HL-60 (cell line): ENCODE data around the gene FAM234B.
"Not testable (repeated sequence)": the region's sequence is repeated elsewhere in the genome, so short reads cannot be mapped to it uniquely, and the experiment has no call there.

Experiments used
- DNase-seq, 2 experiments: peaks; one replicate each; pipeline ENCODE4 v3.0.0-alpha.2; 2010 to 2020; ENCODE audit warnings: low read depth in 1 of 2, low spot score in 1 of 2
- H3K27ac ChIP-seq: fragments of 250-450 bp; sonication (Bioruptor Pico); replicated peaks from 2 replicates; pipeline ENCODE4 v1.5.1; 2020; ENCODE audit warnings: mild to moderate bottlenecking, moderate library complexity
- H3K27me3 ChIP-seq: fragments of 250-450 bp; sonication (Bioruptor Pico); 2 replicates; pipeline ENCODE4 v1.5.1; 2021; ENCODE audit warnings: mild to moderate bottlenecking, moderate library complexity; ENCODE audit not compliant: insufficient read depth, poor library complexity, severe bottlenecking
- H3K4me3 ChIP-seq: replicated peaks from 2 replicates; pipeline ENCODE4 v1.5.1; 2011; ENCODE audit warnings: mild to moderate bottlenecking, control low read depth, low read length; ENCODE audit not compliant: insufficient read depth
- GABPA ChIP-seq: IDR thresholded peaks from 2 replicates; pipeline ENCODE4 v1.6.1; 2012; ENCODE audit warnings: low read depth
- POLR2AphosphoS5 ChIP-seq: IDR thresholded peaks from 2 replicates; pipeline ENCODE4 v1.6.1; 2012; ENCODE audit warnings: low read depth
- SPI1 ChIP-seq: IDR thresholded peaks from 2 replicates; pipeline ENCODE4 v1.6.1; 2012; ENCODE audit warnings: low read depth, mild to moderate bottlenecking, borderline replicate concordance
- TF ChIP-seq, protein P1 (sequence below): IDR thresholded peaks from one replicate; pipeline ENCODE4 v1.5.1; 2011; ENCODE audit warnings: low read length, control low read depth, inconsistent platforms; ENCODE audit not compliant: insufficient read depth
- TF ChIP-seq, protein P2 (sequence below): IDR thresholded peaks from 2 replicates; pipeline ENCODE4 v1.6.1; 2012; ENCODE audit warnings: low read depth; ENCODE audit not compliant: insufficient replicate concordance

The FAM234B gene

DNA sequence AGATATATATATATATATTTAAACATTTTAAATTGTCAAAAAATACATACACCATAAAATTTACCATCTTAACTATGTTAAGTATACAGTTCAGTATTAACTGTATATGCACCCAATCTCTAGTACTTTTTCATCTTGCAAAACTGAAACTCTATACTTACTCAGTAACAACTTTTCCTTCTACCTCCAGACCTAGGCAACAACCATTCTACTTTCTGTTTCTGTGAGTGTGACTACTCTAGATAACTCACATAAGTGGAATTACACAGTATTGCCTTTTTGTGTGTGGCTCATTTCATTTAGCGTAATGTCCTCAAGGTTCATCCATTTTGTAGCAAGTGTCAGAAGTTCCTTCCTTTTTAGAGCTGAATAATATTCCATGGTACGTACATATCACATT, 8.2 kb downstream of the FAM234B start:
- no peaks in the 10 kb centered on the region for H3K27me3 ChIP-seq
- TF ChIP-seq, protein P1, sequence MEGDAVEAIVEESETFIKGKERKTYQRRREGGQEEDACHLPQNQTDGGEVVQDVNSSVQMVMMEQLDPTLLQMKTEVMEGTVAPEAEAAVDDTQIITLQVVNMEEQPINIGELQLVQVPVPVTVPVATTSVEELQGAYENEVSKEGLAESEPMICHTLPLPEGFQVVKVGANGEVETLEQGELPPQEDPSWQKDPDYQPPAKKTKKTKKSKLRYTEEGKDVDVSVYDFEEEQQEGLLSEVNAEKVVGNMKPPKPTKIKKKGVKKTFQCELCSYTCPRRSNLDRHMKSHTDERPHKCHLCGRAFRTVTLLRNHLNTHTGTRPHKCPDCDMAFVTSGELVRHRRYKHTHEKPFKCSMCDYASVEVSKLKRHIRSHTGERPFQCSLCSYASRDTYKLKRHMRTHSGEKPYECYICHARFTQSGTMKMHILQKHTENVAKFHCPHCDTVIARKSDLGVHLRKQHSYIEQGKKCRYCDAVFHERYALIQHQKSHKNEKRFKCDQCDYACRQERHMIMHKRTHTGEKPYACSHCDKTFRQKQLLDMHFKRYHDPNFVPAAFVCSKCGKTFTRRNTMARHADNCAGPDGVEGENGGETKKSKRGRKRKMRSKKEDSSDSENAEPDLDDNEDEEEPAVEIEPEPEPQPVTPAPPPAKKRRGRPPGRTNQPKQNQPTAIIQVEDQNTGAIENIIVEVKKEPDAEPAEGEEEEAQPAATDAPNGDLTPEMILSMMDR, result no peak
- TF ChIP-seq, protein P2, sequence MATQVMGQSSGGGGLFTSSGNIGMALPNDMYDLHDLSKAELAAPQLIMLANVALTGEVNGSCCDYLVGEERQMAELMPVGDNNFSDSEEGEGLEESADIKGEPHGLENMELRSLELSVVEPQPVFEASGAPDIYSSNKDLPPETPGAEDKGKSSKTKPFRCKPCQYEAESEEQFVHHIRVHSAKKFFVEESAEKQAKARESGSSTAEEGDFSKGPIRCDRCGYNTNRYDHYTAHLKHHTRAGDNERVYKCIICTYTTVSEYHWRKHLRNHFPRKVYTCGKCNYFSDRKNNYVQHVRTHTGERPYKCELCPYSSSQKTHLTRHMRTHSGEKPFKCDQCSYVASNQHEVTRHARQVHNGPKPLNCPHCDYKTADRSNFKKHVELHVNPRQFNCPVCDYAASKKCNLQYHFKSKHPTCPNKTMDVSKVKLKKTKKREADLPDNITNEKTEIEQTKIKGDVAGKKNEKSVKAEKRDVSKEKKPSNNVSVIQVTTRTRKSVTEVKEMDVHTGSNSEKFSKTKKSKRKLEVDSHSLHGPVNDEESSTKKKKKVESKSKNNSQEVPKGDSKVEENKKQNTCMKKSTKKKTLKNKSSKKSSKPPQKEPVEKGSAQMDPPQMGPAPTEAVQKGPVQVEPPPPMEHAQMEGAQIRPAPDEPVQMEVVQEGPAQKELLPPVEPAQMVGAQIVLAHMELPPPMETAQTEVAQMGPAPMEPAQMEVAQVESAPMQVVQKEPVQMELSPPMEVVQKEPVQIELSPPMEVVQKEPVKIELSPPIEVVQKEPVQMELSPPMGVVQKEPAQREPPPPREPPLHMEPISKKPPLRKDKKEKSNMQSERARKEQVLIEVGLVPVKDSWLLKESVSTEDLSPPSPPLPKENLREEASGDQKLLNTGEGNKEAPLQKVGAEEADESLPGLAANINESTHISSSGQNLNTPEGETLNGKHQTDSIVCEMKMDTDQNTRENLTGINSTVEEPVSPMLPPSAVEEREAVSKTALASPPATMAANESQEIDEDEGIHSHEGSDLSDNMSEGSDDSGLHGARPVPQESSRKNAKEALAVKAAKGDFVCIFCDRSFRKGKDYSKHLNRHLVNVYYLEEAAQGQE, result no peak
- TF ChIP-seq SPI1, result no peak
- TF ChIP-seq POLR2AphosphoS5, result no peak
- TF ChIP-seq GABPA, result no peak
- H3K27ac ChIP-seq, result no peak overlapping the region
- no peak overlapping the region for H3K4me3 ChIP-seq
- no peak for DNase-seq

DNA sequence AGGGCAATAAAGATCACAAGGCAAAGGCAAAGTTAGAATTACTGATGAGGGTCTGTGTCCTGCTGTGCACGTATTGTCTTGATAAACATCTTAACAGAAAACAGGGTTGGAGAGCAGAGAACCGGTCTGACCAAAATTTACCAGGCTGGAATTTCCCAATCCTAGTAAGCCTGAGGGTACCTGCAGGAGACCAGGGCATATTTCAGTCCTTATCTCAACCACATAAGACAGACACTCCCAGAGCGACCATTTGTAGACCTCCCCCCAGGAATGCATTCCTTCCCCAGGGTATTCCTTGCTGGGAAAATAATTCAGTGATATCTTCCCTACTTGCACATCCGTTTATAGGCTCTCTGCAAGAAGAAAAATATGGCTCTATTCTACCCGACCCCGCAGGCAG, 9.4 kb downstream of the FAM234B start:
- H3K27me3 ChIP-seq, H3K4me3 ChIP-seq, DNase-seq, H3K27ac ChIP-seq: not testable (repeated sequence)

DNA sequence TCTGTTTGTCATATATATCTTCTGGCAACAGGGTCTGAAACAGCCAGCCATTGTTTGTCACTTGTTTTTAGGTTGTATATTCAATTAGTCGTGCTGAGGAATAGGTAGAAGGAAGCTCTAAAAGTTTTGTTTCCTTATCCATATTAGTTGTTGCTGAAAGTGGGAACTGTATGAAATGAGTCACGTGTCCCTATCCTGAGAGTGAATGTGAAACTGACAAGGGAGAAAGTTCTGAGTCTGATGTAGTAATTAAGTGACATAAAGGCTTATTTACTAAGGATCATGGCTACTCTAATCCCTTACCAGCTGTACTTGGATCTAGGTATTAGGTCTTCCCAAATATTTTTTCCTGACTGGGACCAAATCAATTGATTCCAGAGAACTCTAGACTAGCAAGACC, 16.4 kb downstream of the FAM234B start:
- H3K27ac ChIP-seq, result no peak overlapping the region
- TF ChIP-seq, protein P2, result no peak
- no peak for TF ChIP-seq POLR2AphosphoS5
- no peak for TF ChIP-seq SPI1
- H3K27me3 ChIP-seq, result no peaks in the 10 kb centered on the region
- no peak overlapping the region for H3K4me3 ChIP-seq
- no peak for DNase-seq

- TF ChIP-seq SPI1 (no peak), POLR2AphosphoS5 (no peak), GABPA (no peak)
- TF ChIP-seq, protein P2, result no peak
- TF ChIP-seq, protein P1, result no peak
- H3K4me3 ChIP-seq, result no peak overlapping the region
- no peak overlapping the region for H3K27ac ChIP-seq
- no peak for DNase-seq
- no peaks in the 10 kb centered on the region for H3K27me3 ChIP-seq
Measured at GRCh38 chr12:13061377-13061776, 17.2 kb downstream of the FAM234B start.
